Activated CD8-positive, alpha-beta memory T cell treated with anti-CD3 and anti-CD28 coated beads for 48 hours (primary cell): Measurements from ENCODE around the gene LAMB3.
A peak's percentile ranks its signal among the peaks of the same experiment; 100 is the strongest.

ENCODE experiments used
- DNase-seq, 3 experiments: peaks; one replicate each; pipeline ENCODE4 v3.0.0-alpha.2; 2020; ENCODE audit warnings: low read depth in 2 of 3, low spot score in 2 of 3

Gene LAMB3

DNA sequence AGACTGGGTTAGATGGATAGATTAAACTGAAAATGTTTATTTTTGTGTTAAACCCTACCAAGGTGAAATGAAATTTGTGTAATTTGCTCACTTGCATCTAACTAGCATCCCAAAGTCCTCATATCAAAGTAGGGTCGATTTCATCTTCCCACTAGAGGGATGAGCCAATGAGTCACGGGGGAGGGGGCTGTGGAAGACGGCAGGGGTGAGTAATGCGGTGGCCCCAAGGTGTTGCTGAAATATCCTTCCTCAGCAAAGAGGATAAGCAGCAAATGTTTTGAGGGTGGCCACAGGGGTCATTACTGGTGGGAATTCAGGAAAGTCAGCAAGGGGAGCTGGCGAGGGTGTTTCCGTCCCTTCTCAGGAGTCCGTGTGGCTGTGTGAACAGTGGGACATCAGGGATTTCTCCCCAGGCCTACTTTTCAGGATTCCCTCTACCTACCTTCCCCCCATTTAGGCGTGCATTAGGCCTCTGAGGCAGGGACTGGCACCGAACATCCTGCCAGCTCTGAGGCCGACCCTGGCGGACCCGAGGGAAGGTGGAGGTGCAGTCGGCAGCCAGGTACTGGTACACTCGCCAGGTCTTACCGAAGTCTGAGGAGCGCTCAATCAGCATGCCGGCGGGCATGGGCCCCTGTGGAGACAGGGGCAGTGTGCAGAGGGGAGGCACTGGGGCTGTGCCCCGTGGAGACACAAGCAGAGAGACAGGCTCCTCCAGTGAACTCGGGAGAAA lies 18.1 kb downstream of the LAMB3 start:
- no peak for DNase-seq

DNA sequence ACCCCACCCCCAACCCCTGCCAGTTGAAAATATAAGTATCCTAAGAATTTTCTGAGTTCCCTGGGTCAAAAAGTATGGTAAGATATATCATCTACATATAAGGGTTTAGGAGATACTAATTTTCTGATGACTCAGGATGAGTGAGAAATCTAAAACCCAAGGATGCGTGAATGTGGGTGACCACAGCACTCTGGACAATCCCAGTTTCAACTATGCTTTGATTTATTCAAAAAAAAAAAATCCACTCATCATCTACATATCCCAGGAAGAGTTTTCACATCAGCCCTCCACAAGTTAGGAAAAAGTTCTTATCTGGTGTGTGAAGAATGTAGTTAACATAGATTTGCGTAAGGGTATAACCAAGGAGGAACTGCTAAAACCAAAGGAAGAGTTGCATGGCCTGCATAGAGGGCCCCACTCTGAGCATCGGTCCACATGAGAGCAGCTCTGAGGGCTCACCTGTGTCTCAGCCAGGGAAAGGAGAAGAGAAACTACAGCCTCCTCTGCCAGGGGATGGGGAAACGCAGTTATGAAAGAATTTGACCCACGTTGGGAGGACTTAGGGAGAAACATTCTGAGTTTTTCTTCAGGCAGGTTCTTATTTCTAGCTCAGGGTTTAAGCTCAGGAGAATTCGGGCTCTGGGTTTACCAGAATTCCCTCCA lies 18.8 kb downstream of the LAMB3 start:
- DNase-seq, result no peak

DNA sequence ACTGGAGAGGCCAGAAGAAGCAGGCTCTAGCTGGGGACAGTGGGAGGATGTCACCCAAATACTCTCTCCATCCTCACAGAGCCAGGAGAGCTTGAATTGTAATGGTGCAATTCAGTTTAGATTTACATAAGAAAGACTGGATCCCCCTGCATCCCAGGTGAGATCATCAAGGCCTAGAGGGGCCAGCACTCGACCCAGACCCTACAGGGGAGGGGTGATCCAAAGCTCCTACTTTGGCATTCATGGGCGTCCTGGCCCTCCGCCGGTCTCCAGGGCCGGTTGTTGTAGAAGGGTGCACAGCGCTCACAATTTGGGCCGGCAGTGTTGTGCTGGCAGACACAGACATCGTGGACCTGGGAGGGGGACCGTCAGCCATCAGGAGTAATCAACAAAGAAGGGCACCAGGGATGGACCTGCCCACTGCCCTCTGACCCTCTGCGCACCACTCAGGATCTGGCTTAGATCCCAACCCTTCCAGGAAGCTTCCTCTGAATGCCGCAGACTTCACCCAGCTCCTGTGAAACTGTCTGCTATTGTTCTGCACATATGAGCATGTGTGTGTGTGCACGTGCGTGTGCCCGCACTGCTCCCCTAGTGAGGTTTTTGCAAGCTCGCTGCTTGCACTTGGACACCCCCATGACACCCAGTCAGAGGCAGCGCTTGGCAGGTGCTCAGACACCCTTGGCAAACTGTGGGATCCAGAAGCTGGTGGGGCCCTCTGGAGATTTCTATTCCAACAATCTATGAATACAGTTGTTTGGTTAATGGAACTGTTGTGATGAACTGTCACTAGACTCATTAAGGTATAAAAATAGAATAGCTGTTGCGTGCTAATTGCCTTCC lies 21.6 kb downstream of the LAMB3 start:
- DNase-seq, result no peak

DNA sequence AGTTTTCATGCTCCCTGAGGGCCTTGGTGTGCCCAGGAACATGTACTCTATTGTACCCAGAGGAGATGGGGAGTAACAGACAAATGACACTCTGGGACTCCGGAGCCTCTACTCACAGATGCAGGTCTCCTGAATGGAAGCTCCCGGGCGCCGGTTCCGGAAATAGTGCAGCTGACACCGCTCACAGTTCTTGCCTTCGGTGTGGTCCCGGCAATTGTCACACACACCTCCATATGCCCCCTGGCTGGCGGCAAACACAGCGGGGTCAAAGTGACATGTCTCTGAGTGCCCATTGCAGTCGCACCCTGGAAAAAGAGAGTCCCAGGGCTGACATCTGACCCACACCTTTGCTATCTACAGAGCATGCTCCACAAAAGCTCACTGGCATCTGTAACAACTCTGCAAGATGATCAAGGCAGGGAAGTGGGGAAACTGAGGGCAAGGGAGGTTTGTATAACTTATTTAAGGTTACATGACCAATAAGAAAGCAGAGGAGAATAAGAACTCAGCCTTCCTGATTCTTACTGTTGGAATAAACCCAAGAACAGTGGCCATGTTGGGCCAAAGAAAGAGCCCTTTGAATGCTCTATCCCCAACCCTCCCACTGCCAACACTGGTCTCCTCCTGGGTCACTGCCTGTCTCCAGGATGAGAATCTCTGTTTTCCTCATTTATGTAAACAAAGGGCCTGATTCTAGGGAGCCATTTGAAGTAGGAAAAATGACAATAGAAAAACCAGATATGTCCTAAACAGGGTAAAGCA lies 22.4 kb downstream of the LAMB3 start:
- DNase-seq, result no peak

DNA sequence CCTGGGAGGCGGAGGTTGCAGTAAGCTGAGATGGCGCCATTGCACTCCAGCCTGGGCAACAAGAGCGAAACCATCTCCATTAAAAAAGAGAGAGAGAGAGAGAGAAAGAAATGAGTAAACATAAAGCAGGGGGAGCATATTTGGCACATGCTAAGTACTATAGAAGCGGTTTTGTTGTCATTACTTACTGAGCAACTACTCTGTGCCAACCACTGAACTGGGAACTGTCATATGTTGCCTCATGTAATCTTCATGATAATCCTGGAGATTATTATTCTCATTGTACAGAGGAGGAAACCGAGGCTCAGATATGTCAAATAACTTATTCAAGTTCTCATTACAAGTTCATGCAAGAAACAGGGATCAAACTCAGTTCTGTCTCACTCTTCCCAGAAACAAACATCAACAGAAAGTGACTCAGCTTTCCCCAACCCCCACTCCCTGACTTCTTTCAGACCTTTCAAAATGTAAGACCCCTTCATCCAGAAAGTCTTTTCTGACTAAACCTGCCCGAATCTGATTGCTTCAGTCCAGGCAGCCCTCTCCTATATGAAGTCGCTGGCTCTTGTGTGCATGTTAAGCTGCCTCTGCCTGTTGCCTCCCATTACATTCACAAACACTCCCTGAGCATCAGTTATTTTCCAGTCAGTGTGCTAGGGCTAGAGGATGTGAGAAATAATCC lies 23.5 kb downstream of the LAMB3 start:
- no peak for DNase-seq

DNA sequence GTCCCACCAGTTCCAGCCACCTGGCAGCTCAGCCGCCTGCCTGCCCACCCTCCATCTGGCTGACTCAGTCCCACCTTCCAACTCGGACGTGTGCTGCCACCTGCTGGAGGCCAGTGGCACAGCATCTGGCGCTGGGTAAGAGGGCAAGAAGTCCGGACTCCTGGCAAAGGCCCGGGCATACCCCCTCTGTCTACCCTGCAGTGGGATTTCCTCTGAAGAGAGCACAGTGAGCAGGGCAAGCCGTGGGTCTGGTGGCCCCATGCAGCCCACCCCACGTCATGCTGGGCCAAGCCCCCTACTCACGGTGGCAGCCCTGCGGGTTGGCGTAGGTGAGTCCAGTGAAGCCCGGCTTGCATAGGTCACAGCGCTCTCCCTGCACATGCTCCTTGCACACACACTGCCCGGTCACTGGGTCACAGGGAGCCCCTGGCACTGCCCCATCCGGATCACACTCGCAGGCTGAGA lies 24.5 kb downstream of the LAMB3 start:
- peak; percentile 61 to 86 (median 84) for DNase-seq

DNA sequence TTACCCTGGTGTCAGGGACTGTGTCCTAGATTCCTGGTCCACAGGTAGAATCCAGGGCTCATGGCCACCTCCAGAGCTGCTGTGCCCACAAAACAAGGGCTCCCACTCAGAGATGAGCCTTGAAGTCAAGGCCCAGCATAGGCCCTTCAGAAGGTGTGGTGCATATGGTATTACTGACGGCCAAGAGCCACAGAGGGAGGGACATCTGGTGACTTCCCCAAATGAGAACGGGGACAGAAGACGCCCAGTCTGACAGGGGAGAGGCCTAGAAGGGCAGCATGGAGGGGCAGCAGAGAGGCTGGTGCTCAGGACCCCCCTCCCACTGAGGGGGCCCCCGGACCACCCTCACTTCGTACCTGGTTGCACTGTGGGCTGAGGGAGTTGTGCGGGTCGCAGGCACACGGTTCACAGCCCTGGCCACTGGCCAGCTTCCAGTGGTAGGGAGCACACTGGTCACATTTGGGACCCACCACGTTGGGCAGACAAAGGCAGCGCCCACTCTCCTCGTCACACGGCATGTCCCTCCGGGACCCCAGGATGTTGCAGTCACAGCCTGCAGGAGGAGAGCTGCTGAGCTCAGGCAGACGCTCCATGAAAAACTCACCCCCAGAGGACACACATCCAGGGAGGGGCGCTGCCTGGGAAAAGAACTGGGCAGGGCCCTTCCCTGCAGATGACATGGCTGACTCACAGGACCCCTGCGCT lies 25.0 kb downstream of the LAMB3 start:
- DNase-seq, result no peak

DNA sequence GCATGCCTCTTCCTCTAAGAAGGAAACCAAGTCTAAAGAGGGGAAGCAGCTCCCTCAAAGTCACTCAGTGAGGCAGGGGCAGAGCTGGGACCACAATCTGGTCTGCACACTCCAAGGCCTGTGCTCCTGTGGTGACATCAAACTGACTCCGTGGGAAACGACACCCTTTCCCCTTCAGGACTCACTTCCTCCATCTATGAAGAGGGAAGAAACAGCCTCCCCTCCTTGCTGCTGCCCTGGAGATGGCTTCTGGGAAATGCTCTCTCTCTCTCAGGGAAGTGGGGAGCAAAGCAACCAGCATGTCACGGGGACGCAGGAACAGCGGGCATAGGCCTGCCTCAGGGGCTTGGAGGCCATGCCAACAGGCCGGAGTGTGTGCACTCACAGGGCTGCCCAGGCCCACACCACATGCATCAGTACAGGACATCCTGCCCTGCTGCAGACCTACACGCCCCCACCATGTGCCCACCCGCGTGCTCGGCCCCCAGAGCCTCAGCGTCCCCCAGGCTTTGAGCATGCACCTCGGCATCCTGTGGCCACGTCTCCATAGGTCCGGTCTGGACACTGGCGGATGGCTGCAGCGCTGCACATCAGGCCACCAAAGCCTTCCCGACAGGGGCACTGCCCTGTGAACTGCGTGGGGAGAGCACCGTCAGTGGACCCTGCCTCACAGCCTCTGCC lies 25.7 kb downstream of the LAMB3 start:
- DNase-seq, result no peak

DNA sequence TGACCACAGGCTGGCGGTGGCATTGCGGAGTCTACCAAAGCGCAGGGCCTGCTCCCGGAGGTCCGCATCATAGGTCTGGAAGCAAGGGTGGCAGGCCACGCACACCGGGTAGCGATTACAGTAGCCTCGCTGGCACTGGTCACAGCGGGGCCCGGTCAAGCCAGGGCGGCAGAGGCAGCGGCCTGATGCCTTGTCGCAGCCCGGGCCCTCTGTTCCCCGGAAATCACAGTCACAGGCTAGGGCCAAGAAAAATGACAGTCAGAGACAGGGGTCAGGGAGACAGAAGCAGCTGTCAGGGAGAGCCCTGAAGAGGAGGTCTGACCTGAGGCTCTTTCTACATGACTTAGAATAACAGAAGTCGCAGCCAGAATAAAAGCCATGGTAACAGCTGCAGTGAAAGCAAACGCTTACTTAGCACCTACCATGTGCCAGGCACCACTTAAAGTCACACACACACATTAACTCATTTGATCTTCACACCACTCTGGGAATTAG lies 26.4 kb downstream of the LAMB3 start:
- no peak for DNase-seq

DNA sequence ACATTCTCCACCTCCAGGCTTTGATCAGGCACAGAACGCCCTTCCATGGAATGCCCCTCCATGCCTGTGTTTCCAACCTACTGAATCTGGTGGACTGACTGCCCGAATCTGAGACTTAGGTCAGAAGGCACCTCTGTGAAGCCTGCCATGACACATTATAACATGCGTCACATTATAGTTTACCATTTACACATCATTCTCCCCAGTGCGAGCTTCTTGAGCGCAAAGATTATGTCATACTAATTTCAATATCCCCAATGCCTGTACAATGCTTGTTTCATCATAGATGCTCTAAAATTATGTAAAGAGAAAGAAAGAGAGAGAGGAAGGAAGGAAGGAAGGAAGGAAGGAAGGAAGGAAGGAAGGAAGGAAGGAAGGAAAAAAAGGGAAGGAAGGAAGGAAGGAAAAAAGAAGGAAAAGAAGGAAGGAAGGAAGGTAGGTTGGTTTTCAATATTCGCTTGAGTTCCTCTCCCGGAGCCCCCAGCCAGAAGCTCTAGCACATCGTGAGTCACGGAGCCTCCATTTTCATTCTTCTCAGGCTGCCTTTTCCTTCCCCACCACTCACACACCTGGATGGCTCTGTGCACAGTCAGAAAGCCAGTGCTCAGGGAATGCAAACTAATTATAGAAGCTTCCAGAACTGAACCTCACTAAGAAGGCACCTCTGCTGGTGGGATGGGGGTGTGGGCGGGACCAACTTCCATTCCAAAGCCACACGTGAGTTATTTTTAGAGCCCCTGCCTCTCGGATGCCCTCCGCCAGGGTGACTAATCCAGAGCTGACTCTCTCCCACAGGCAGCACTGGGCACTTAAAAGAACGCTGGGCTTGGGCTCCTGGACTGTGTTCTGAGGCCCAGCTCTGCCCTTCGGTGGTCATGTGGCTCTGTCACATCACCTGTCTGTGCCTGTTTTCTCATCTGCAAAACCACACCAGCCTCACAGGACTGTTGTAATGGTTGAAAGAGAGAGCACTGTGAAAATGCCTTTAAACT lies 27.4 kb downstream of the LAMB3 start:
- DNase-seq, result no peak

DNA sequence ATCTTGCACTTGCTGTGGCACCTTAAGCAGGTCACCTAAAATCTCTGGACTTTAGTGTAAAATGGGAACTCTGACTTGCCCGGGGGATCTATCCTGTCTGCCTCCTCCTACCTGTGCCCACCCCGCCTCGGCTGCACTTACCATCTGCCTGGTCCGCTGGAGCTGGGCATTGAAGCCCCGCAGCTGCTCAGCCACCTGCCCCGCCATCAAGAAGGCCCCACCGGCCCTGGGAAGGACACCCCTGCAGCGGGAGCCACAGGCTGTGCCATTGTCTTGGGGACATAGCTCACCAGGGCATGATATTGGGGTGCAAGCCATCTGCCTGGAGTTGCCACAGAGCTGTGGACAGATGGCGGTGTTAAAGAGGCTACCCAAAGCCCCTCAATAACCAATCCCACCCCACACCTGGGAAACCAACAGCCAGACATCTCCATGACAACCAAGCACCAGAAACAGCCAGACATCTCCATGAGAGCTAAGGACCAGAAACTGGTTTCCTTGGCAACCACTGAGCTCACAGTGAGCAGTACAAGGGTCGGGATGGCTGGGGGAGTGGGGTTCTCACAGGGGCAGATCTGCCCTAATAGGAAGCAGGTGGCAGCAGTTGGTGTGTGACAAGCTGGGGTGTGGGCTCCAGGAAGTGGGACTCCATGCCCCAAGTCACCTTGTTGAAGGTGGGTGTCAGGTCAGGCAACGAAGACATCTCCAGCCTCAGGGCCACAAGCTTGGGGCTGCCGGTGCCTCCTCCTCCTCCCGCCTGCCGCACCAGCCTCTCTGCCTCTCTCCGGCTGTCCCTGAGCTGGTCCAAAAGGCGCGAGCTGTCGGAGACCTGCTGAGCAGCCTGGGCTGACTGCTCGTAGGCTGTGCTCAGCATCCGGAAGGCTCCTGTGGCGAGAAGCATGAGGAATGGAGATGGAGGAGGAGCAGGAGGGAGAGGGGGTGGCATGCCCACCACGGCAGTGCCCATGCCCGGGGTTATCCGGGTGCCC lies 29.1 kb downstream of the LAMB3 start:
- DNase-seq, result no peak

DNA sequence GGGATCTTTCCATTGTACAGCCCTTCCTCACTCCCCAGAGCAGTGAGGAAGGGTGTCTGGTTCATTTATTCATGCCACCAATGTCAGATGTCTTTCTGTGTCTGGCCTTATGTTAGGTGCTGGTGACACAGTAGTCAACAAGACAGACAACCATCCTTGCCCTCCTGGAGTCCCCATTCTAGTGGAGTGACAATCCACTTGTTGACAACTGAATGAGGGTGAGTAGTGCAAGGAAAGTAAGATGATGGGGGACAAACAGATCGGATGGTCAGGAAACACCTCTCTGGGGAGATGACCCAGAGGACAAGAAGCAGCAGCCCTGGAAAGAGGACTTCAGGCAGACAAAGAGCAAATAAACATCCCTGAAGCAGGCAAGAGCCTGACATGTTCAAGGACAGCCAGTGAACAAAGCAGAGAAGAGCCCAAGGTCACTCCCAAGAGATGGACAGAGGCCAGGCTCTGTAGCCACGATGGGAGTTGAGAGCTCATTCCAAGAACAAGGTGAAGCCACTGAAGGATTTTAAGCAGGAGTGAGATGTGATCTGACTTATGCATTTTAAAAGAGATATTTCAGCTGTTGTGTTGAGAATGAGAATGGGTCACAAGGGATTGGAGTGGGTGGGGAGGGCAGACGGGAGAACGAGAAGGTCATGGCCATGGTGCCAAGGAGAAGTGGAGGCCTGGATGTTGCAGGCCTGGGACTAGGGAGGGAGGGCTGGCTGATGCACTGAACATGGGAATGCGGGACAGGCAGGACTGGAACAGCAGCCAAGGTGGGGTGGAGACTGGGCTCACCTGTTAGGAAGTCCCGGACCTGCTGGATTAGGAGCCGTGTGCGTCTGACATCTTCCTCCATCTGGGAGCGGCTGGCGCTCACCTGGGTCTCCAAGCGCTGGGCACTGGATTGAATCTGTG lies 30.2 kb downstream of the LAMB3 start:
- DNase-seq, result no peak

DNA sequence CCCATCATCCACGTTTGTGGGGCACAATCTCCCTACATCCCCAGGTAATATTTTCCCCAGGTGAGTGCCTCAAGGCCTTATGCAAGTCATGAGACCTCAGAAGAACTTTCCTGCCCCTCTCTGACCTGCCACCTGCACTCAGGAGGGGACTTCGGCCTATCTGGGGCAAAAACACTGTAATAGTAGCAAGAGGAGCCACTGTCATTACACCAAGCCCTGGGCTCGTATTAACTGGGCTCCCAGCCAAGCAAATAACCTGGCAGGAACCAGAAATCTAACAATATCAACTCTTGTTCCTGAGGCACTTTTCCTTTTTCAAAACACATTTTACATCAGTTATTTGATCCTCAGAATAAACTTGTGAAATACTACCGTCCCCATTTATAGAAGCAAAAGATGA lies 30.9 kb downstream of the LAMB3 start:
- no peak for DNase-seq

DNA sequence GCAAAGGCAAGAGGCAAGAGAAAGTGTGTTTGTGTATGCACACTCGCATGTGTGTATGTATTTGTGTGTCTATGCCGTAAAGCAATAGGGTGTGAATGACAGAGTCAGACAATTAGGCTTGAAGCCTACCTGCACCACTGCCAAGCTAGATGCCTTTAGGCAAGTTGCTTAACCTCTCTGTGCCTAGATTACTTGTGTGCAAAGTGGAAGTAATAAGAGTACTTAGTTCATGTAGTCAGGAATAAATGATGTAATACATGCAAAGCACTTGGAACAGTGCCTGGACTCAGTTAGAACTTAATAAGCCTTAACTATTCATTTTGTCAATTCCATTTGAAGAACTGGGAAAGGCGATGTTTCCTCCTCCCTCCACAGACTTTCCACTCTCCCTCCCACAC lies 31.7 kb downstream of the LAMB3 start:
- no peak for DNase-seq

DNA sequence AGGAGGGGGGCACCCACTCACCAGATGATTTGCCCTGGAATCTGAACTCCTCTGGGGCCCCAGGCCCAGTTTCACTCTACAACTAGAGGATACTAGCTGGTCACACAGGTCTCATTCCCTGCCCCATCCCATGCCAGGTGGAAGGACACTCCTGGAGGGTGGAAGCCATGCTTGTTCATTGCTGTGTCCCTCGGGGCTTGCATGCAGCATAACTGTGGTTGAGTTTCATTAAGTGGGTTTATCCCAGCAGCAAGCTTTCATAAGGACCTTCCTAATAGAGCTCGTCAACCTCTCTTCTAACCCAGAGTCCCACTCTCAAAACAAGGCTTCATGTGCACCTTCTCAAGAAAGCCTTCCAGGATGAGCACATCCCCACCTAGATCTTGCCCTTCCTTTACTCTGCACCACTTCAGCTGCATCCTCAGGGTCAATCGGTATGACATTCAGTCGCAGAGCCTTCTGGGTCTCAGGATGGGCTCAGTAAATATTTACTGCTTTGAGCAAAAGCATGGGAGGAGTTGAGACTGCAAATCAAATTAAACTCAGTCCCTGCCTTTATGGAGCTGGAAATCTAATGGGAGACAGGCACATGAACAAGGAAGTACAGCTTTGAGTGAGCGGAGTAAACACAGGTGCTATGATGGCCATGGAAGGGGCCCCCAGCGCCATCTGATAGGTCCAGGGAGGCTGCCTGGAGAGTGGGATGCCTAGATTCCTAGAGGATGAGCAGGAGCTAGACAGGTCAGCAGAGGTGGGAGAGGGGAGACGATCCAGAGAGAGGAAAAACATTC lies 32.3 kb downstream of the LAMB3 start:
- no peak for DNase-seq
